ENCODE measurements around the gene FCRLA.
"Not testable (repeated sequence)": the region's sequence is repeated elsewhere in the genome, so short reads cannot be mapped to it uniquely, and the experiment has no call there.

FCRLA gene, protein sequence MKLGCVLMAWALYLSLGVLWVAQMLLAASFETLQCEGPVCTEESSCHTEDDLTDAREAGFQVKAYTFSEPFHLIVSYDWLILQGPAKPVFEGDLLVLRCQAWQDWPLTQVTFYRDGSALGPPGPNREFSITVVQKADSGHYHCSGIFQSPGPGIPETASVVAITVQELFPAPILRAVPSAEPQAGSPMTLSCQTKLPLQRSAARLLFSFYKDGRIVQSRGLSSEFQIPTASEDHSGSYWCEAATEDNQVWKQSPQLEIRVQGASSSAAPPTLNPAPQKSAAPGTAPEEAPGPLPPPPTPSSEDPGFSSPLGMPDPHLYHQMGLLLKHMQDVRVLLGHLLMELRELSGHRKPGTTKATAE

DNA sequence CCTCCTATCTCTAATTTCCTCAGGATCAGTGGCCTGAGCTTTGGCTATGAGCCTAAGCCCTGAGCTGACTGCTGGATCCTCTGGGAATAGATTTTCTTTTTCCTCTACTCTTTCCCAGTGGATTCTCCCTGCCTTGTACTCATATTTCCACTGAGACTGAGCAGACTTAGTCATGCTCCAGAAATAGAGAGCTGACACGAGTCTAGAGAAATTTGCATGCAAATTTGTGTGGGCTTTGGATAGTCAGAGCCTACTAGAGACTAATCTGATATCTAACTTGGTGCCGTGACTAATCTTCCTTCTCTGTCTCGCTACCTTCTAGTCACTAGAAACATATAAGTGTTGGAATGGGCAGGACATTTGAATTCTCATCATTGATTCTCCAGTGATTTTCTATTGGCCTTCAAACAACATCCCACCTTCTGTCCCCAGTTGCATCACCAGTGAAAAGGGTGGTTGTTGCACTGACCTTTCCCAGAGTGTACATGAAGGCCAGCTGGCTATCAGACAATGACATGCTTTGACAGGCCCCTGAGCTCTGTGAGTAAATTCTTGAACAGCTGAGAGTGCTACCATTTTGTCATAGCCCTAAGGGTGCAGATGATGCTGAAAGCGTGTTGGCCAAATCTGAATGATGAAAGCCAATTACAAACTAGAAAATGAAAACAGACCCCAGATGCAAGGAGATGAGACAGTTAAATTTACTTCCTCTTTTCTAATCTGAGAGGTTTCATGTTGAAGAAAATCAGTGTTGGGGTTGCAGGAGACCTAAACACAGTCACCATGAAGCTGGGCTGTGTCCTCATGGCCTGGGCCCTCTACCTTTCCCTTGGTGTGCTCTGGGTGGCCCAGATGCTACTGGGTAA, at the start of gene FCRLA:
FCRLA (plus strand) TSS at position 748 of the 866 bp plus-strand sequence; CDS start at position 784, 36 bp downstream.
- H3K4me1 ChIP-seq (ENCODE audit: control insufficient read depth in 2 of 2, insufficient read depth in 2 of 2, low read length in 2 of 2) = no peaks in the 10 kb centered on the region
- H3K9ac ChIP-seq (ENCODE audit: low read depth in 1 of 2, low read length in 2 of 2) = no peak within 1 kb of the TSS
- no peak within 1 kb of the TSS for H3K4me3 ChIP-seq (ENCODE audit: low read length in 2 of 2)
- H3K36me3 ChIP-seq (ENCODE audit: control insufficient read depth in 2 of 2, insufficient read depth in 2 of 2, low read length in 2 of 2) = no peaks in the 10 kb centered on the region
- H3K9me3 ChIP-seq (ENCODE audit: control insufficient read depth in 2 of 2, low read length in 2 of 2) = no peaks in the 10 kb centered on the region
- no peaks in the 10 kb centered on the region for H3K27me3 ChIP-seq (ENCODE audit: control insufficient read depth in 2 of 2, insufficient read depth in 2 of 2, low read length in 2 of 2)
- peak within 1 kb of the TSS in 1 of 2 donors; percentile 4 for H3K27ac ChIP-seq (ENCODE audit: low read depth in 2 of 2, low read length in 2 of 2)

DNA sequence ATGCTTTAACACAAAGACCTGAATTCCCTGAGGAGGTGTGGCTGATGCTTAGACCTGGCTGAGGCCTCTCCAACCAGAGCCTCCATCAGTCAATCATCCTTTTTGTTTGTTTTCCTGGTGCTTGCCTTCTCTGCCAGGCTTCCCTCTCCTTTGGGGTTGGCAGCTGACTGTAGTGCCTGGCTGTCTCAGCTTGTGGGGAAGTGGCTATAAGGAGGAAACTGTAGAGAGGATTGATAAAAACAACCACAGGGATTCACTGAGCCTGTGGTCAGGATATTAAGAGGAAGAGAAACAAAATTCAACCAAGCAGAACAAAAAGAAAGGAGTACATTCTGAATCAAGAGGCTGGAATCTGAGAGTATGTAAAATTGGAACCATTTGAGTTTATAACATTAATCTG, 48.5 kb upstream of the FCRLA start:
- H3K27me3 ChIP-seq (ENCODE audit: control insufficient read depth in 2 of 2, insufficient read depth in 2 of 2, low read length in 2 of 2); H3K9me3 ChIP-seq (ENCODE audit: control insufficient read depth in 2 of 2, low read length in 2 of 2); H3K9ac ChIP-seq (ENCODE audit: low read depth in 1 of 2, low read length in 2 of 2); H3K4me3 ChIP-seq (ENCODE audit: low read length in 2 of 2); H3K36me3 ChIP-seq (ENCODE audit: control insufficient read depth in 2 of 2, insufficient read depth in 2 of 2, low read length in 2 of 2); H3K4me1 ChIP-seq (ENCODE audit: control insufficient read depth in 2 of 2, insufficient read depth in 2 of 2, low read length in 2 of 2); H3K27ac ChIP-seq (ENCODE audit: low read depth in 2 of 2, low read length in 2 of 2): not testable (repeated sequence)

DNA sequence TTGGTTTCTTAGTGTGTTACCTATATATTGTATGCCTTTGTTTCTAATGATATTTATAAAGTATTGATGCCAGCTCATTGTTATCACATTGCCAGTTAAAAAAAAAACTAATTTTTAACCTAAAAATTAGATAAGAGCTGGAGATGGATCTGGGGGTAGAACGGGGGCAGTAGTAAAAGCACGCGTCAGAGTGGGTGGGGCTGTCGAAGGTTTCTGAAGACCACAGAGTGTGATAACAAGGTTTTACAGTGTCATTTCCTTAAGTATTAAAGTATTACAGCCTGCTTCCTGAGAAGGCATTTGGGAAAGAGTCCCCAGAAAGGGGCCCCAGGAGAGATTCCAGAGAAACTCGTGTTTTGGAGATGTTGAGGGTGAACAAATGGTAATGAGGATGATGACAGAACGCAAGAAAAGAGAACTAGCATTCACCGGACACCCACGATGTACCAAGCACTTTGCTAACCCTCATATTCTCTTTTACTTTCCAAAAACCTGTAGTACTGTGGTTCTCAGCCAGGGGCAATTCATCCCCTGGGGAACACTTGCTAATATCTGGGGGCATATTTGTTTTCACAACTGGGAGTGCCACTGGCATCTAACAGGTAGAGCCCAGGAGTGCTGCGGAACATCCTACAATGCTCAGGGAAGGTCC, 45.2 kb upstream of the FCRLA start:
- not testable (repeated sequence) for H3K4me1 ChIP-seq (ENCODE audit: control insufficient read depth in 2 of 2, insufficient read depth in 2 of 2, low read length in 2 of 2); H3K4me3 ChIP-seq (ENCODE audit: low read length in 2 of 2); H3K9ac ChIP-seq (ENCODE audit: low read depth in 1 of 2, low read length in 2 of 2); H3K36me3 ChIP-seq (ENCODE audit: control insufficient read depth in 2 of 2, insufficient read depth in 2 of 2, low read length in 2 of 2); H3K27me3 ChIP-seq (ENCODE audit: control insufficient read depth in 2 of 2, insufficient read depth in 2 of 2, low read length in 2 of 2); H3K27ac ChIP-seq (ENCODE audit: low read depth in 2 of 2, low read length in 2 of 2); H3K9me3 ChIP-seq (ENCODE audit: control insufficient read depth in 2 of 2, low read length in 2 of 2)

DNA sequence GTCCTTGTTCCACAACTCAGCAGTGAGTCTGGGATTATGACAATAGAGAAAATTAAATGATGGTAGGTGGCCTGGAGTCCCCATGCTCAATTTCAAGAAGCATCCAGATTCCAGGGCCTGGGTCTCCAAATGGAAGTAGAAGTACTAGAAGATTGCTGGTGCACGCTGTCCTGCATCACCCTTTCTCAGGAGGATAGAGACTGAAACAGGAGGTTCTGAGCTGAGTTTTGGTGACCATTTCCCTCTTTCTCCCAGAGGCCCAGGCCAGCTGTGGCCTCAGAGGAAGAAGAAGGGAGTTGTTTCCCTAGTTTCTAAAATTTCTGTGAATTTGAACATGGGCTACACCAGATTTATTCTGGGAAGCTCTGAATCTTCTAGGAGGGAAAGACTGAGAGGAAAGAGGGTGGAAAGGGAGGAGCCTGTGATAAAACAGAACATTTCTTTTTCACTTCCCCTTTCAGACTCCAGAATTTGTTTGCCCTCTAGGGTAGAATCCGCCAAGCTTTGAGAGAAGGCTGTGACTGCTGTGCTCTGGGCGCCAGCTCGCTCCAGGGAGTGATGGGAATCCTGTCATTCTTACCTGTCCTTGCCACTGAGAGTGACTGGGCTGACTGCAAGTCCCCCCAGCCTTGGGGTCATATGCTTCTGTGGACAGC, 44.2 kb upstream of the FCRLA start, which contains the start of gene FCGR2B:
FCGR2B (plus strand) TSS at position 460 of the 656 bp plus-strand sequence; CDS start at position 559, 99 bp downstream.
- H3K4me1 ChIP-seq (ENCODE audit: control insufficient read depth in 2 of 2, insufficient read depth in 2 of 2, low read length in 2 of 2); H3K9ac ChIP-seq (ENCODE audit: low read depth in 1 of 2, low read length in 2 of 2); H3K36me3 ChIP-seq (ENCODE audit: control insufficient read depth in 2 of 2, insufficient read depth in 2 of 2, low read length in 2 of 2); H3K27me3 ChIP-seq (ENCODE audit: control insufficient read depth in 2 of 2, insufficient read depth in 2 of 2, low read length in 2 of 2); H3K27ac ChIP-seq (ENCODE audit: low read depth in 2 of 2, low read length in 2 of 2); H3K4me3 ChIP-seq (ENCODE audit: low read length in 2 of 2); H3K9me3 ChIP-seq (ENCODE audit: control insufficient read depth in 2 of 2, low read length in 2 of 2): not testable (repeated sequence)

DNA sequence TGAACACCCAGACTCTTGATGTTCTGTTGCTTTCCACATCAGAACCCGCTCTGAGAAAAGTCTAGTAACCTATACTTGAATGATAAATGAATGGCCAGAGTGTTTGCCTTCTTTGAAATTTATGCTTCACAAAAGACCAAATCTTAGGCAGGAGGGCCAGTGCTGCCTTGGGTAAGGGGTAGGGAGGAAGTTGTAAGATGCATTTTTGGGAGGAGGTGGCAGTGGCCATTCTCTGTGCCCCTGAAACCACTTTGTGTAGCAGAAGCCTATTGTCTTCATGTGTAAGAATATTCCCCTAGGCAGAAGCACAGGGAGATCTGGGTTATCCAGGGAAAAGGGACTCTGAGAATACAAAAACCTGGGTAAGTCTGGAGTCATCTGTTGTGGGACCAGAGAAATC, 43.5 kb upstream of the FCRLA start:
- not testable (repeated sequence) for H3K4me1 ChIP-seq (ENCODE audit: control insufficient read depth in 2 of 2, insufficient read depth in 2 of 2, low read length in 2 of 2); H3K4me3 ChIP-seq (ENCODE audit: low read length in 2 of 2); H3K9ac ChIP-seq (ENCODE audit: low read depth in 1 of 2, low read length in 2 of 2); H3K27ac ChIP-seq (ENCODE audit: low read depth in 2 of 2, low read length in 2 of 2); H3K36me3 ChIP-seq (ENCODE audit: control insufficient read depth in 2 of 2, insufficient read depth in 2 of 2, low read length in 2 of 2); H3K27me3 ChIP-seq (ENCODE audit: control insufficient read depth in 2 of 2, insufficient read depth in 2 of 2, low read length in 2 of 2); H3K9me3 ChIP-seq (ENCODE audit: control insufficient read depth in 2 of 2, low read length in 2 of 2)

DNA sequence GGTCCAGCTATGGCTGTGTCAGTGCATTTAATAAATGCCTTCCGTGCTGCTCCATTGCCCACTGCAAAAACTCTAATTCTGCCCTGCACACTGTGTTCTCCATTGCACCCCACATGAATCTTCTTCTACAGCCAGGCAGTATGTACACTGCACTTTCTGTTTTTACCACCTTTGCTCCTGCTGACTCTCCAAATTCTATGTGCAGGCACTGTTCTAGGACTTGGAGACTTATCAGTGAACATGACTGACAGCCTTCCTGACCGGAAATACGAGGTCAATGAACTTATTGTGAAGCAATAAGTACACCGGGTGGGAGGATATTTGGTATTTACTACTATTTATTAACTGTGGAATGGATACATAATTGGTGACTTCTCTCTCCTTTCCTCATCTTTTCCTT, 42.3 kb upstream of the FCRLA start:
- H3K36me3 ChIP-seq (ENCODE audit: control insufficient read depth in 2 of 2, insufficient read depth in 2 of 2, low read length in 2 of 2); H3K27ac ChIP-seq (ENCODE audit: low read depth in 2 of 2, low read length in 2 of 2); H3K9ac ChIP-seq (ENCODE audit: low read depth in 1 of 2, low read length in 2 of 2); H3K27me3 ChIP-seq (ENCODE audit: control insufficient read depth in 2 of 2, insufficient read depth in 2 of 2, low read length in 2 of 2); H3K9me3 ChIP-seq (ENCODE audit: control insufficient read depth in 2 of 2, low read length in 2 of 2); H3K4me1 ChIP-seq (ENCODE audit: control insufficient read depth in 2 of 2, insufficient read depth in 2 of 2, low read length in 2 of 2); H3K4me3 ChIP-seq (ENCODE audit: low read length in 2 of 2): not testable (repeated sequence)

DNA sequence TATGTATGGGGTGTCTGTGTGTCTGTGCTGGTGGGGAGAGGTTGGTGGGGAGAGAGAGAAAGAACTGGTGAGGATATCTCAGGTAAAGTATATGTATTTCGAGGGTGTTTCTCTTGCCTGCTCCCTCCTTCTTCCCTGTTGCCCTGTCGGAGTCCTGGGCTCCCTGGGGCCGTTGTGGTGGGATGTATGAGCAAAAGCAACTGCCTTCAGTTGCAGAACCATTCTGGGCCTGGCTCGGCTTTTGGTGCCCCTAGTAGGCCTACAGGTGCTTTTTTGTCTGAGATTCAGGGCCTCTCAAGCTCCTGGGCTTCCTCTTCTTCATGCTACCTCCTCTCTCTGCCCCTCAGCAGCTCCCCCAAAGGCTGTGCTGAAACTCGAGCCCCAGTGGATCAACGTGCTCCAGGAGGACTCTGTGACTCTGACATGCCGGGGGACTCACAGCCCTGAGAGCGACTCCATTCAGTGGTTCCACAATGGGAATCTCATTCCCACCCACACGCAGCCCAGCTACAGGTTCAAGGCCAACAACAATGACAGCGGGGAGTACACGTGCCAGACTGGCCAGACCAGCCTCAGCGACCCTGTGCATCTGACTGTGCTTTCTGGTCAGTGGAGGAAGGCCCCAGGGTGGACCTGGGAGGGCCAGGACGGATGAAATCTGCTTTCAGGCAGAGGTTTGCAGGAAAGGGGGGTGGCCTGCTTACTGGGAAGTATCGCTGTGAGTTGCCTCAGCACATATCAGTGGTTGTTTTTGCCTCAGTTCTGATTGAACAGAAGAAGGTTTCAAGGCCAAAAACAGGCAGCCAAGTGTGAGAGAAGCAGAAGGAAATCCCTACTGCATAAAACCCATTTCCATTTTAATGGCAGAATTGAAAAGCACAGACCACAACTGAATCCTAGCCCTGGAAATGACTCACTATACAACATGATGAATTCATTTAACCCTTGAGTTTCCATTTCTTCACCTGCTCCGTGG, 35.7 kb upstream of the FCRLA start:
- not testable (repeated sequence) for H3K4me1 ChIP-seq (ENCODE audit: control insufficient read depth in 2 of 2, insufficient read depth in 2 of 2, low read length in 2 of 2); H3K9ac ChIP-seq (ENCODE audit: low read depth in 1 of 2, low read length in 2 of 2); H3K36me3 ChIP-seq (ENCODE audit: control insufficient read depth in 2 of 2, insufficient read depth in 2 of 2, low read length in 2 of 2); H3K27ac ChIP-seq (ENCODE audit: low read depth in 2 of 2, low read length in 2 of 2); H3K27me3 ChIP-seq (ENCODE audit: control insufficient read depth in 2 of 2, insufficient read depth in 2 of 2, low read length in 2 of 2); H3K4me3 ChIP-seq (ENCODE audit: low read length in 2 of 2); H3K9me3 ChIP-seq (ENCODE audit: control insufficient read depth in 2 of 2, low read length in 2 of 2)

DNA sequence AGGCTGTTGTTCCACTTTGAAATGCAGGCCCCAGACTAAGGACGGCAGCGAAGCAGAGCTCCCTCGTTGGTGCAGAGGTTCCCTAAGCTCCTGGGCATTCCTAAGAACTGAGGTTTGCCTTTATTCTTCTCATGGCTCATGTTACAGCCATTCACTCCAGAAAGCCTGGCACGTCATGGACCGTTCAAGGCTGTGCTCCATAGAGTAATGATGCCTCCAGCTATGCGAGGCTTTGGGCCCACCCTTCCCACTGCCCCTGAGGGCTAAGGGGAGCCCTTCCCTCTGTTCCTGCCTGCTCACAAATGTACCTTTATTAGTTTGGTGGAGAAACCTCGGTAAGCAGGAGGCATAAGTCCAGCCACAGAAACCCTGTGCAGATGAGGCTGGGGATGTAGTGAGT, 33.6 kb upstream of the FCRLA start:
- H3K27me3 ChIP-seq (ENCODE audit: control insufficient read depth in 2 of 2, insufficient read depth in 2 of 2, low read length in 2 of 2); H3K9ac ChIP-seq (ENCODE audit: low read depth in 1 of 2, low read length in 2 of 2); H3K9me3 ChIP-seq (ENCODE audit: control insufficient read depth in 2 of 2, low read length in 2 of 2); H3K4me1 ChIP-seq (ENCODE audit: control insufficient read depth in 2 of 2, insufficient read depth in 2 of 2, low read length in 2 of 2); H3K36me3 ChIP-seq (ENCODE audit: control insufficient read depth in 2 of 2, insufficient read depth in 2 of 2, low read length in 2 of 2); H3K27ac ChIP-seq (ENCODE audit: low read depth in 2 of 2, low read length in 2 of 2); H3K4me3 ChIP-seq (ENCODE audit: low read length in 2 of 2): not testable (repeated sequence)

DNA sequence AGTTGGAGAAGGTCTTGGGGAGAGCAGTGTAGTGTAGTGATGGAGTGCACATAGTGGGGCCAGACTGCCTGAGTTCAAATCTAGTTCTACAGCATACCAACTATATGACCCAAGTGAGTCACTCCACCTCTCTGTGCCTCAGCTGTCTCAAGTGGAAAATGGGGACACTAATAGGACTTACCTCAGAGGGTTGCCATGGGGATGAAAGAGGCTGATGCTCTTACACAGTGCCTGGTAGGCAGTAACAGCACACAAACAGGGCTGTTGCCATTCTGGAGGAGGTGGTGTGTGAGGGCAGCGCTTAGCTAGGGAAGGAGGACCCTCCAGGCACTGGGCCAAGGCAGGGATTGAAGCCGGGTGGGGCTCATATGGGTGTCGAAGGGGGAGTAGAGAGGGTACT, 32.6 kb upstream of the FCRLA start:
- not testable (repeated sequence) for H3K27me3 ChIP-seq (ENCODE audit: control insufficient read depth in 2 of 2, insufficient read depth in 2 of 2, low read length in 2 of 2); H3K36me3 ChIP-seq (ENCODE audit: control insufficient read depth in 2 of 2, insufficient read depth in 2 of 2, low read length in 2 of 2); H3K27ac ChIP-seq (ENCODE audit: low read depth in 2 of 2, low read length in 2 of 2); H3K9me3 ChIP-seq (ENCODE audit: control insufficient read depth in 2 of 2, low read length in 2 of 2); H3K9ac ChIP-seq (ENCODE audit: low read depth in 1 of 2, low read length in 2 of 2); H3K4me3 ChIP-seq (ENCODE audit: low read length in 2 of 2); H3K4me1 ChIP-seq (ENCODE audit: control insufficient read depth in 2 of 2, insufficient read depth in 2 of 2, low read length in 2 of 2)

Measured in mucosa of rectum (tissue), 2 donors.